GM19468 (cell line): ENCODE measurements around the gene TRIM66.

Experiments used
- ATAC-seq: cut with Tn5 transposase; IDR thresholded peaks from one replicate; pipeline ENCODE4 v1.9.1; 2021; ENCODE audit warnings: mild to moderate bottlenecking, moderate library complexity, moderate number of reproducible peaks; ENCODE audit not compliant: unreplicated experiment; ENCODE audit errors: extremely low read depth

Gene TRIM66

GRCh38 chr11:8665222-8665621, 17.2 kb downstream of the TRIM66 start:
- no peak for ATAC-seq

- no peak for ATAC-seq
Observed at GRCh38 chr11:8661001-8661795, 21.3 kb downstream of the TRIM66 start.

GRCh38 chr11:8658321-8659057, 24.0 kb downstream of the TRIM66 start:
- no peak for ATAC-seq

- ATAC-seq = no peak
Observed at GRCh38 chr11:8656291-8656690, 26.2 kb downstream of the TRIM66 start.

GRCh38 chr11:8654503-8654902, 28.0 kb downstream of the TRIM66 start:
- ATAC-seq = no peak

- no peak for ATAC-seq
Observed at GRCh38 chr11:8652140-8652539, 30.3 kb downstream of the TRIM66 start.

- ATAC-seq = no peak
Observed at GRCh38 chr11:8650401-8650990, 32.0 kb downstream of the TRIM66 start.

- no peak for ATAC-seq
Observed at GRCh38 chr11:8649361-8649760, 33.1 kb downstream of the TRIM66 start.

- no peak for ATAC-seq
Observed at GRCh38 chr11:8646873-8647272, 35.6 kb downstream of the TRIM66 start.

GRCh38 chr11:8642196-8642841, 40.1 kb downstream of the TRIM66 start:
- no peak for ATAC-seq

GRCh38 chr11:8641332-8641731, 41.1 kb downstream of the TRIM66 start:
- ATAC-seq = no peak

- ATAC-seq = no peak
Observed at GRCh38 chr11:8640267-8640906, 42.1 kb downstream of the TRIM66 start.

GRCh38 chr11:8639655-8640054, 42.8 kb downstream of the TRIM66 start:
- no peak for ATAC-seq

- no peak for ATAC-seq
Observed at GRCh38 chr11:8638300-8638699, 44.2 kb downstream of the TRIM66 start.

GRCh38 chr11:8636127-8636526, 46.3 kb downstream of the TRIM66 start:
- ATAC-seq = no peak

- ATAC-seq = no peak
Observed at GRCh38 chr11:8634498-8634897, 48.0 kb downstream of the TRIM66 start.

- no peak for ATAC-seq
Observed at GRCh38 chr11:8631395-8632118, 50.9 kb downstream of the TRIM66 start.

GRCh38 chr11:8624698-8625097, 57.8 kb downstream of the TRIM66 start:
- no peak for ATAC-seq

GRCh38 chr11:8621147-8621546, 61.3 kb downstream of the TRIM66 start:
- ATAC-seq = no peak

GRCh38 chr11:8617063-8617462, 65.4 kb downstream of the TRIM66 start:
- no peak for ATAC-seq
